ENCODE results near the gene KDM1A.
"Not testable (repeated sequence)": the region's sequence is repeated elsewhere in the genome, so short reads cannot be mapped to it uniquely, and the experiment has no call there.

Gene KDM1A

DNA sequence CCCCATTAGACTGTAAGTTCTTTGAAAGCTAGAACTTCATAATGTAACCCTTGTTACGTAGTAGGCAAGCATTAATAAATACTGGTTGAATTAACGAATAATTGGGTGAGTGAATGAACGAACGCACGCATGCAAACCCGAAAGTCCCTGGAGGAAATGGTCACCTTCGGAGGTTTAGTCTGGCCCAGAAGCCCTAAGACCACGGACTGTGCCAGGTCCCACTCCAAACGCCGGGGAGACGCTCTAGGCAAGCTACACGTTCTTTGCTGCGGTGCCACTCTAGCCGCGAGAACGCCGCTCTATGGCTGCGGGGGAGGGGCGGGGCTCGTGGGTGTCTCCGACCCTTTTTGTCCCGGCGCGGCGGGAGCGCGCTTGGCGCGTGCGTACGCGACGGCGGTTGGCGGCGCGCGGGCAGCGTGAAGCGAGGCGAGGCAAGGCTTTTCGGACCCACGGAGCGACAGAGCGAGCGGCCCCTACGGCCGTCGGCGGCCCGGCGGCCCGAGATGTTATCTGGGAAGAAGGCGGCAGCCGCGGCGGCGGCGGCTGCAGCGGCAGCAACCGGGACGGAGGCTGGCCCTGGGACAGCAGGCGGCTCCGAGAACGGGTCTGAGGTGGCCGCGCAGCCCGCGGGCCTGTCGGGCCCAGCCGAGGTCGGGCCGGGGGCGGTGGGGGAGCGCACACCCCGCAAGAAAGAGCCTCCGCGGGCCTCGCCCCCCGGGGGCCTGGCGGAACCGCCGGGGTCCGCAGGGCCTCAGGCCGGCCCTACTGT lies at the start of gene KDM1A:
Gene KDM1A, plus strand, starts transcription at position 375 of the 769 bp plus-strand sequence. Its CDS starts 129 bp downstream, at position 504.
- no peaks in the 10 kb centered on the region for H3K36me3 ChIP-seq (ENCODE audit: control insufficient read depth, low read depth, low read length)
- H3K27ac ChIP-seq (ENCODE audit: low read length) = peak within 1 kb of the TSS; percentile 50
- peaks cover 4% of the 10 kb centered on the region for H3K4me1 ChIP-seq (ENCODE audit: control insufficient read depth, low read depth, low read length)
- H3K9me3 ChIP-seq (ENCODE audit: control insufficient read depth, low read depth, low read length) = peaks cover 6% of the 10 kb centered on the region
- H3K4me3 ChIP-seq (ENCODE audit: low read length) = peak within 1 kb of the TSS; percentile 86
- H3K27me3 ChIP-seq (ENCODE audit: control insufficient read depth, insufficient read depth, low read length) = no peaks in the 10 kb centered on the region
- H3K9ac ChIP-seq (ENCODE audit: low read length) = peak within 1 kb of the TSS; percentile 91

DNA sequence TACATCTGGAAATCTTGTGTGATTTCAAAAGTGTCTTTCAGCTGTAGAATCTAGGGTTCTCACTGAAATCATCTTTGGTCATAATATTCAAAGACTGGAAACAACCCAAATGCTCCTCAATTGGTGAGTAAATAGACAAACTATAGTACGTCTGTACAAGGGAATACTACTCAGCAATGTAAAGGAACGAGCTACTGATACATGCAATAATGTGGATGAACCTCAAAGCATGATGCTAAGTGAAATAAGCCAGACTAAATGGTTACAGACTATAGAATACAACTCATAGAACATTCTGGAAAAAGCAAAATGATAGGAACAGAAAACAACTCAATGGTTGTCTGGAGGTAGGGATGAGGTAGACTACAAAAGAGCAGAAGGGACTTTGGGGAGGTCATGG lies 49.2 kb upstream of the KDM1A start:
- Histone ChIP-seq H3K4me3 (ENCODE audit: low read length) (no peak overlapping the region), H3K27me3 (ENCODE audit: control insufficient read depth, insufficient read depth, low read length) (no peaks in the 10 kb centered on the region), H3K4me1 (ENCODE audit: control insufficient read depth, low read depth, low read length) (no peaks in the 10 kb centered on the region), H3K36me3 (ENCODE audit: control insufficient read depth, low read depth, low read length) (no peaks in the 10 kb centered on the region), H3K27ac (ENCODE audit: low read length) (no peak overlapping the region), H3K9ac (ENCODE audit: low read length) (no peak overlapping the region), H3K9me3 (ENCODE audit: control insufficient read depth, low read depth, low read length) (no peaks in the 10 kb centered on the region)

DNA sequence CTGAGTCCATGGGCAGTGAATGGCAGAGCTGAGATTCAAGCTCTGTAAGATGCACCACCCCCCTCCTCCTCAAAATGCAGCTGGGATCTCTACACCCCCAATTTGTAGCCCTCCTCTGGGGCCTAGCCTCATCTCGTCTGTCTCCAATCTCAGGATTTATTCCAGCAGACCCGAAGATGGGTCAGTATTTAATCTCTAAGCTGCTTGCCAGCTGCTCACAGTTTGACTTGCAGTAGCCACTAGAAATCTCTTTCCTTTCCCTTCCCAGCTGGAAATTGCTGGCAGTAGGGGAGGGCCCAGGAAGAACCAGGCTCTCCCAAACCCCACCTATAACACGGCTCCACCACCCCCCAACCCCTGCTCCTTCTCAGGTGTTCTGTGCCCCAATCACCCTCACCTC lies 48.1 kb upstream of the KDM1A start:
- H3K4me3 ChIP-seq (ENCODE audit: low read length) = no peak overlapping the region
- H3K4me1 ChIP-seq (ENCODE audit: control insufficient read depth, low read depth, low read length) = no peaks in the 10 kb centered on the region

DNA sequence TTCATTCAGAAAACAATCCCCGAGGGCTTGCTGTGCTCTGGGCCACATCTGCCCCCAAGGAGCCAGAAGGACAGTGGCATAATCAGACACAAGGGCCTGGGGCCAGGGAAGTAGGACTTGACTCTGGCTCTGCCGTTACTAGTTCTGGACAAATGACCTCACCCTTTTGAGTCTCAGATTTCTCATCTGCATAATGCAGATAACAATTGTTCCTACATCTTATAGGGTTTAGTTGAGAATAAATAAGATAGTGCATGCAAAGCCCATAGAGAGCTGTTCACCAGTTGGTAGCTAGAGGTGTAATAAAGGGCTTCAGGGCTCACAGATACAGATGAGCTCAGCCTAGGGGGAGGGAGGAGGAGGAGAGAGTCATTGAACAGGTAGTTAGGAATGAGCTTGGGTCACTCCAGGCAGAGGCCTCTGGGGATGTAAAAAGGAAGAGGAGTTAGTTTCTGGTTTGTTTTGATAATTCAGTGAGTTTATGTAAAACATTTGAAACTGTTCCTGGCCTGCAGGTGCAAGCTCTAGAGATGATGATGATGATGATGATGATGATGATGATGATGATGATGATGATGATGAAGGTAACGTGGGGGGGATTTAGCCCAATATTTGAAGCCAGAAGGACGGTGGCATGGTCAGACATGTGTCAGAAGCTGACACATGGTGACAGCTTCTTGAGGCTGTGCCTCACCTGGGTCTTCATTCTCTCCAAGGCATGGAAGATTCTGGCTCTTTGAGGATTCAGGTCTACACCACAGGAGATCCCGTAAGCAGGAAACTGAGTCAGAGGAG lies 47.5 kb upstream of the KDM1A start:
- Histone ChIP-seq H3K9ac (ENCODE audit: low read length) (no peak overlapping the region), H3K4me3 (ENCODE audit: low read length) (no peak overlapping the region), H3K27ac (ENCODE audit: low read length) (no peak overlapping the region), H3K9me3 (ENCODE audit: control insufficient read depth, low read depth, low read length) (no peaks in the 10 kb centered on the region), H3K36me3 (ENCODE audit: control insufficient read depth, low read depth, low read length) (no peaks in the 10 kb centered on the region), H3K4me1 (ENCODE audit: control insufficient read depth, low read depth, low read length) (no peaks in the 10 kb centered on the region), H3K27me3 (ENCODE audit: control insufficient read depth, insufficient read depth, low read length) (no peaks in the 10 kb centered on the region)

More for the DNA sequence above, 48.1 kb upstream of the KDM1A start:
- Histone ChIP-seq H3K9me3 (ENCODE audit: control insufficient read depth, low read depth, low read length) (no peaks in the 10 kb centered on the region), H3K36me3 (ENCODE audit: control insufficient read depth, low read depth, low read length) (no peaks in the 10 kb centered on the region), H3K9ac (ENCODE audit: low read length) (no peak overlapping the region), H3K27ac (ENCODE audit: low read length) (no peak overlapping the region), H3K27me3 (ENCODE audit: control insufficient read depth, insufficient read depth, low read length) (no peaks in the 10 kb centered on the region)

DNA sequence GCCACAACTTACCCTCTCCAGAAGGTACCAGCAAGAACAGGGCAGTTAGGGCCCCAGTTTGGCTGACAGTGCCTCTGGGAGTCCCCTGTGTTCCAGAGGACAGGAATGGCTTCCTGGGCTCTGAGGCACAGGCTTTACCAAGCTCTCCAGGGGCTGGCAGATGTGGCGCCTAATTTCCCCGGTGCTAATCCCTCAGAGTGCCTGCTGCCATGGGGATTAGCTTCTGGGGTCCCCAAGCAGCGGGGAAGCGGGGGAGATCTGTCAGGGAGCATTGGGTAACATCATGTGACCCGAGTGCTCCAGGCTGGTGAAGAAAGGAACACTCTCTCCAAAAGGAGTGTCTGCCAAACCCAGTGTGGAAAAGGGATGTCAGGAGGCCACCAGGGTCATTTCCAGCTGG lies 46.5 kb upstream of the KDM1A start, which contains the start of gene LACTBL1:
Gene LACTBL1, minus strand, starts transcription at position 107 of the 400 bp plus-strand sequence. CDS start 550 bp downstream, outside the sequence.
- H3K27ac ChIP-seq (ENCODE audit: low read length) = no peak within 1 kb of the TSS

DNA sequence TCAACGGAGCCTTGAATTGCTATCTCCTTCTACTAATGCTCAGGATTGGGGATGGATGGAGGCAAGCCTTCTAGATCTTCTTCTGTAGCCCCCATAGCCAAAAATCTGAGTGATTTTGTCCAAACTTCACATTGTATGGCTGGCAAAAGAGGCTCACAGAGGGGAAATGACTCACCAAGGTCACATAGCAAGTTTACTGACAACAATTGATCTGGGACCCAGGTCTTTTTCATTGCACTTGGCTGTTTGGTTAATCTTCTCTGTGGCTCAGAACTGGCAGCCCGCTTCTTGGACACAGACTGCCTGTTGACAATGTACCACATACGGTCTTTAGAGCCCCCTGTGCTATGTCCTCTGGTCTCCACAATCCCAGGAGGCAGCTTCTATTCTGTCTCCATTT lies 43.6 kb upstream of the KDM1A start:
- H3K9ac ChIP-seq (ENCODE audit: low read length) = no peak overlapping the region
- H3K4me1 ChIP-seq (ENCODE audit: control insufficient read depth, low read depth, low read length) = no peaks in the 10 kb centered on the region
- no peaks in the 10 kb centered on the region for H3K9me3 ChIP-seq (ENCODE audit: control insufficient read depth, low read depth, low read length)
- H3K36me3 ChIP-seq (ENCODE audit: control insufficient read depth, low read depth, low read length) = no peaks in the 10 kb centered on the region
- no peak overlapping the region for H3K27ac ChIP-seq (ENCODE audit: low read length)
- no peaks in the 10 kb centered on the region for H3K27me3 ChIP-seq (ENCODE audit: control insufficient read depth, insufficient read depth, low read length)
- H3K4me3 ChIP-seq (ENCODE audit: low read length) = no peak overlapping the region

More for the DNA sequence above, 46.5 kb upstream of the KDM1A start, which contains the start of gene LACTBL1:
- H3K4me1 ChIP-seq (ENCODE audit: control insufficient read depth, low read depth, low read length) = no peaks in the 10 kb centered on the region
- H3K4me3 ChIP-seq (ENCODE audit: low read length) = no peak within 1 kb of the TSS
- no peak within 1 kb of the TSS for H3K9ac ChIP-seq (ENCODE audit: low read length)
- H3K9me3 ChIP-seq (ENCODE audit: control insufficient read depth, low read depth, low read length) = no peaks in the 10 kb centered on the region
- H3K36me3 ChIP-seq (ENCODE audit: control insufficient read depth, low read depth, low read length) = no peaks in the 10 kb centered on the region
- no peaks in the 10 kb centered on the region for H3K27me3 ChIP-seq (ENCODE audit: control insufficient read depth, insufficient read depth, low read length)

DNA sequence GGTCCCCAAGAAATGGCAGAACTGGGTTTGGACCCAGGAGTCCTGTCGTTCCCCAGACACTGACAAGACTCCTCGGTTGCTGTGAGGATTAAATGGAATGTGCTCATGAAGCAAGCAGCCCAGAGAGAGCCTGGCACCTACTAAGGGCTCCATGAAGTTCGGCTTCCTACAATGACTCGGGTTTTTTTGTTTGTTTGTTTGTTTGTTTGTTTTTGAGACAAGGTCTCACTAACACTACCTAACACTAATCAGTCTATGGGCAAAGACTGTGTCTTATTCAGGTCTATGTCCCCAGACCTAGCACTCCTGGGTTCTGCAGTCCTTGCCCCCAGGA lies 43.2 kb upstream of the KDM1A start:
- no peak overlapping the region for H3K9ac ChIP-seq (ENCODE audit: low read length)
- H3K27me3 ChIP-seq (ENCODE audit: control insufficient read depth, insufficient read depth, low read length) = no peaks in the 10 kb centered on the region
- no peaks in the 10 kb centered on the region for H3K9me3 ChIP-seq (ENCODE audit: control insufficient read depth, low read depth, low read length)
- no peaks in the 10 kb centered on the region for H3K36me3 ChIP-seq (ENCODE audit: control insufficient read depth, low read depth, low read length)
- H3K4me1 ChIP-seq (ENCODE audit: control insufficient read depth, low read depth, low read length) = no peaks in the 10 kb centered on the region
- no peak overlapping the region for H3K27ac ChIP-seq (ENCODE audit: low read length)
- H3K4me3 ChIP-seq (ENCODE audit: low read length) = no peak overlapping the region

DNA sequence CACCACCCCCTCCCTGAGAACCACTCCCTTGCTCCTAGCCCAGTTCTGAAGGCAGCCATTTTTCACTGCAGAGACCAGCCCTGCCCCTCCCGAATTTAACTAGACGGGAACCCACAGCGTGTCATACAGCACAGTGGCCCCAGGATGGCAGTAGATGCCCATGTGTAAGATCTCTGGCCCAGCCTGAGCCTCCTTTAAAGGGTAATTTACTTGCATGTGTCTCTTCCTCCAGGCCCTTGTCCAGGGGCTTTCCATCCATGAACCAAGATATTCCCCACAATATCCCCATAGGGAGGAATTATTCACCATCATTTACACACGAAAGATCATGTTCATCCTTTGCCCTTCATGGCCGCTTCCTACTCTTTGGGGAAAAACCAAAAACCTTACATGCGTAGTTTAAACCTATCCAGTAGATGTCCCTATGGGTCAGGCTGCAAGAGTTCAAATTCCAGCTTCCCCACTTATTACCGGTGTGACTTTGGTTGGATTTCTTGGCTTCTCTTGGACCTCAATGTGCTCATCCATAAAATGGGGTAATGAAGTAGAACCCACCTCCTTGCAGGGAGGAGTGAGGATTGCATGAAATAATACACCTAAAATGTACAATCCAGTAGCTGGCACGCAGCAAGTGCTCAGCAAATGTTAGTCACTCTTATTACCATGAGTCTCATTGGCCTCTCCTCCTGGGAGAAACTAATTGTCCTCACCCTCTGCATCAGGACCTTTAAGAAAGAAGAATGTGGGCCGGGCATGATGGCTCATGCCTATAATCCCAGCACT lies 42.6 kb upstream of the KDM1A start:
- Histone ChIP-seq H3K27ac (ENCODE audit: low read length) (no peak overlapping the region), H3K4me3 (ENCODE audit: low read length) (no peak overlapping the region), H3K9ac (ENCODE audit: low read length) (no peak overlapping the region), H3K9me3 (ENCODE audit: control insufficient read depth, low read depth, low read length) (no peaks in the 10 kb centered on the region), H3K27me3 (ENCODE audit: control insufficient read depth, insufficient read depth, low read length) (no peaks in the 10 kb centered on the region), H3K36me3 (ENCODE audit: control insufficient read depth, low read depth, low read length) (no peaks in the 10 kb centered on the region), H3K4me1 (ENCODE audit: control insufficient read depth, low read depth, low read length) (no peaks in the 10 kb centered on the region)

DNA sequence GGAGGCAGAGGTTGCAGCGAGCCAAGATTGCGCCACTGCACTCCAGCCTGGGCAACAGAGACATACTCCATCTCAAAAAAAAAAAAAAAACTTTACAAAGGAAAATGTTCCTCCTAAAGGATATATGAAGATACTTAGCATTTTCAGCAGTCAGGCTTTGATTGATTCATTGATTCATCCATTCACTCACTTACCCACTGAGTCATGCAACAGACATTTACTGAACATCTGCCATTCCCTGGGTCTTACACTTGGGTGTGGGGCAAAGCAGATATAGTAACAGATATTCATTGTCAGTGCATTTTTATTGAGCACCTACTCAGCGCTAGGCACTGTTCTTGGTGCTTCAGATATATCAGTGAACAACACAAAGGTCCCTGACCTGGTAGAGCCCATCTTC lies 41.0 kb upstream of the KDM1A start:
- no peaks in the 10 kb centered on the region for H3K4me1 ChIP-seq (ENCODE audit: control insufficient read depth, low read depth, low read length)
- no peaks in the 10 kb centered on the region for H3K27me3 ChIP-seq (ENCODE audit: control insufficient read depth, insufficient read depth, low read length)
- no peak overlapping the region for H3K4me3 ChIP-seq (ENCODE audit: low read length)
- H3K9me3 ChIP-seq (ENCODE audit: control insufficient read depth, low read depth, low read length) = no peaks in the 10 kb centered on the region
- no peak overlapping the region for H3K27ac ChIP-seq (ENCODE audit: low read length)
- H3K9ac ChIP-seq (ENCODE audit: low read length) = no peak overlapping the region
- H3K36me3 ChIP-seq (ENCODE audit: control insufficient read depth, low read depth, low read length) = no peaks in the 10 kb centered on the region

DNA sequence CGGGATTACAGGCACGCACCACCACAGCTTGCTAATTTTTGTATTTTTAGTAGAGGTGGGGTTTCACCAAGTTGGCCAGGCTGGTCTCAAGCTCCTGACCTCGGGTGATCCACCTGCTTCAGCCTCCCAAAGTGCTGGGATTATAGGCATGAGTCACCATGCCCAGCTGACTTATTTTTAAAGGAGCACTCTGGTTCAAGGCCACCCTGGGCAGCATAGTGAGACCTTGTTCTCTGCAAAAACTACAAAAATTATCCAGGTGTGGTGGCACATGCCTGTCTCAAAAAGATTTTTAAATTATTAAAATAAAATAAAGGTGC lies 38.8 kb upstream of the KDM1A start:
- H3K9me3 ChIP-seq (ENCODE audit: control insufficient read depth, low read depth, low read length); H3K27ac ChIP-seq (ENCODE audit: low read length); H3K4me3 ChIP-seq (ENCODE audit: low read length); H3K36me3 ChIP-seq (ENCODE audit: control insufficient read depth, low read depth, low read length); H3K4me1 ChIP-seq (ENCODE audit: control insufficient read depth, low read depth, low read length); H3K27me3 ChIP-seq (ENCODE audit: control insufficient read depth, insufficient read depth, low read length); H3K9ac ChIP-seq (ENCODE audit: low read length): not testable (repeated sequence)

DNA sequence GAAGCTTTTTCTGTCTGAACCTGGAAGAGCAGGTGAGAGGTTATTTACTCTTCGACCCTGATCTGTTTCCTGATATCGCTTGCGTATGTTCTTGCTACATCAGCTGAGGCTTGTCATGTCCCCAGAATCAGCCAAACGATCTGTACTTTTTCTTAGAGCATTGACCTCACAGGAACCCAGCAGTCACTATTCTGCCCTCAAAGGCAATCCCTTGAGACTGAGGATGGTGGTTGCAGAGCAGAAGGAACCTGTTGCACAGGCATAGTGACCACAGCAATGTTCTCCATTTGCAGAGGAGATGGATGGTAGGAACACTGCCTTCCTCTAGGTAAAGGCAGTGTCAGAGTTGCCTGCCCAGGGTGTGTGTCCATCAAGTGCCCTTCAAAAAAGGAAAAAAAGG lies 35.3 kb upstream of the KDM1A start:
- Histone ChIP-seq H3K4me1 (ENCODE audit: control insufficient read depth, low read depth, low read length) (no peaks in the 10 kb centered on the region), H3K36me3 (ENCODE audit: control insufficient read depth, low read depth, low read length) (no peaks in the 10 kb centered on the region), H3K9ac (ENCODE audit: low read length) (no peak overlapping the region), H3K27ac (ENCODE audit: low read length) (no peak overlapping the region), H3K4me3 (ENCODE audit: low read length) (no peak overlapping the region), H3K27me3 (ENCODE audit: control insufficient read depth, insufficient read depth, low read length) (no peaks in the 10 kb centered on the region), H3K9me3 (ENCODE audit: control insufficient read depth, low read depth, low read length) (no peaks in the 10 kb centered on the region)

Measured in iPS-18a (cell line).